Tibial artery (tissue), 4 donors: ENCODE measurements around the gene CCR6.

Experiments used
- DNase-seq, 2 donors: peaks; one replicate each; pipeline ENCODE4 v3.0.0-alpha.2; 2019
- H3K27ac ChIP-seq, 2 donors: fragments of 200-600 bp; sonication (generic) in 1 of 2; 1 replicate in 1 of 2; 2 replicates in 1 of 2; pipeline ENCODE4 v1.5.1; 2018 to 2019; ENCODE audit warnings: mild to moderate bottlenecking in 1 of 2
- H3K27me3 ChIP-seq, 2 donors: fragments of 200-600 bp; sonication (generic) in 1 of 2; one replicate each; pipeline versions ENCODE4 v1.5.1 to v1.6.0; 2016 to 2019
- H3K36me3 ChIP-seq, 3 donors: fragments of 200-600 bp; sonication (generic) in 2 of 3; one replicate each; pipeline ENCODE4 v1.5.1; 2016 to 2019; ENCODE audit warnings: mild to moderate bottlenecking in 2 of 3
- H3K4me1 ChIP-seq, 4 donors: fragments of 200-600 bp; sonication (generic) in 2 of 4; 1 replicate in 3 of 4; 2 replicates in 1 of 4; pipeline ENCODE4 v1.5.1; 2016 to 2019
- H3K4me3 ChIP-seq, 2 donors: fragments of 200-600 bp; sonication (generic) in 1 of 2; 1 replicate in 1 of 2; 2 replicates in 1 of 2; pipeline ENCODE4 v1.5.1; 2018 to 2019; ENCODE audit warnings: mild to moderate bottlenecking in 2 of 2
- H3K9me3 ChIP-seq, 3 donors: fragments of 200-600 bp; sonication (generic) in 1 of 3; one replicate each; pipeline ENCODE4 v1.5.1; 2016 to 2019
- CTCF ChIP-seq, 2 experiments: fragments of 200-600 bp in 1 of 2; fragments of 450-650 bp in 1 of 2; IDR thresholded peaks; one replicate each; pipeline ENCODE4 v1.5.1; 2017 to 2019; ENCODE audit warnings: antibody characterized with exemption in 2 of 2, mild to moderate bottlenecking in 1 of 2, moderate library complexity in 1 of 2
- intact Hi-C: fragments of 100-400 bp; cut with DNase I; formaldehyde crosslinking; loops from one replicate; pipeline ENCODE4 v1.15.0; 2023; ENCODE audit warnings: low total_unique reads

The CCR6 gene

GRCh38 chr6:167122827-167123657, at the start of gene CCR6:
TSS of gene CCR6 (plus strand) at chr6:167123096. CDS start at chr6:167136135, 13,039 bp downstream.
- no peak for TF ChIP-seq CTCF (IDR thresholded peaks at IDR 0.05)

GRCh38 chr6:167073679-167074274, 49.1 kb upstream of the CCR6 start:
- Histone ChIP-seq H3K27me3 (no peaks in the 10 kb centered on the region), H3K27ac (no peak overlapping the region), H3K36me3 (no peaks in the 10 kb centered on the region), H3K4me1 (no peaks in the 10 kb centered on the region), H3K4me3 (no peak overlapping the region), H3K9me3 (peaks cover 0 to 6% (median 0%) of the 10 kb centered on the region in 3 donors)
- intact Hi-C loops: no loop called here
- no peak for DNase-seq
- TF ChIP-seq CTCF (IDR thresholded peaks at IDR 0.05): no peak

More at GRCh38 chr6:167122827-167123657, at the start of gene CCR6:
- Histone ChIP-seq H3K36me3 (no peaks in the 10 kb centered on the region), H3K9me3 (no peaks in the 10 kb centered on the region), H3K27me3 (peaks cover 0 to 19% of the 10 kb centered on the region in 2 donors), H3K4me3 (no peak within 1 kb of the TSS), H3K27ac (no peak within 1 kb of the TSS), H3K4me1 (no peaks in the 10 kb centered on the region)
- intact Hi-C loops: no loop called here
- no peak for DNase-seq

GRCh38 chr6:167077241-167077932, 45.5 kb upstream of the CCR6 start:
- no peak for TF ChIP-seq CTCF (IDR thresholded peaks at IDR 0.05)
- DNase-seq: no peak
- peaks cover 0 to 6% (median 0%) of the 10 kb centered on the region in 3 donors for H3K9me3 ChIP-seq
- intact Hi-C loops: no loop called here
- H3K27me3 ChIP-seq: no peaks in the 10 kb centered on the region
- H3K27ac ChIP-seq: no peak overlapping the region
- no peaks in the 10 kb centered on the region for H3K36me3 ChIP-seq
- no peaks in the 10 kb centered on the region for H3K4me1 ChIP-seq
- H3K4me3 ChIP-seq: no peak overlapping the region

- Histone ChIP-seq H3K36me3 (no peaks in the 10 kb centered on the region), H3K4me1 (no peaks in the 10 kb centered on the region), H3K4me3 (no peak overlapping the region), H3K27ac (no peak overlapping the region), H3K27me3 (no peaks in the 10 kb centered on the region), H3K9me3 (peaks cover 0 to under 1% (median 0%) of the 10 kb centered on the region in 3 donors)
- intact Hi-C loops: no loop called here
- DNase-seq: no peak
- TF ChIP-seq CTCF (IDR thresholded peaks at IDR 0.05): no peak
Measured at GRCh38 chr6:167078745-167079144, 44.2 kb upstream of the CCR6 start.

- no peaks in the 10 kb centered on the region for H3K9me3 ChIP-seq
- no peaks in the 10 kb centered on the region for H3K4me1 ChIP-seq
- H3K27me3 ChIP-seq: no peaks in the 10 kb centered on the region
- H3K36me3 ChIP-seq: no peaks in the 10 kb centered on the region
- no peak for TF ChIP-seq CTCF (IDR thresholded peaks at IDR 0.05)
- no peak overlapping the region for H3K27ac ChIP-seq
- DNase-seq: no peak
- H3K4me3 ChIP-seq: no peak overlapping the region
- intact Hi-C loops: no loop called here
Measured at GRCh38 chr6:167079853-167080297, 43.0 kb upstream of the CCR6 start.
